Suppressor macrophage treated with lipopolysaccharide for 4 hours (primary cell): ENCODE results near the gene NUDCD3.

ENCODE experiments used
- DNase-seq: peaks from one replicate; pipeline ENCODE4 v3.0.0-alpha.2; 2020

The NUDCD3 gene

GRCh38 chr7:44347546-44348114, 142.8 kb downstream of the NUDCD3 start:
- no peak for DNase-seq

- DNase-seq = no peak
Measured at GRCh38 chr7:44346063-44346462, 144.4 kb downstream of the NUDCD3 start.

- DNase-seq = no peak
Measured at GRCh38 chr7:44341401-44341800, 149.1 kb downstream of the NUDCD3 start.

GRCh38 chr7:44338600-44338999, 151.9 kb downstream of the NUDCD3 start:
- peak; percentile 62 for DNase-seq

GRCh38 chr7:44336491-44336890, 154.0 kb downstream of the NUDCD3 start:
- DNase-seq = no peak

- no peak for DNase-seq
Measured at GRCh38 chr7:44335184-44335583, 155.3 kb downstream of the NUDCD3 start.

GRCh38 chr7:44334734-44335097, 155.7 kb downstream of the NUDCD3 start:
- DNase-seq = no peak

GRCh38 chr7:44333911-44334733, 156.3 kb downstream of the NUDCD3 start:
- no peak for DNase-seq

GRCh38 chr7:44331682-44332081, 158.8 kb downstream of the NUDCD3 start:
- no peak for DNase-seq

GRCh38 chr7:44330331-44330730, 160.1 kb downstream of the NUDCD3 start:
- no peak for DNase-seq

GRCh38 chr7:44329888-44330287, 160.6 kb downstream of the NUDCD3 start:
- DNase-seq = no peak
